HG03520 (cell line): ENCODE results near the gene POU3F1.

ENCODE experiments used
- ATAC-seq: cut with Tn5 transposase; IDR thresholded peaks from one replicate; pipeline ENCODE4 v1.9.1; 2021; ENCODE audit warnings: mild to moderate bottlenecking, moderate library complexity; ENCODE audit not compliant: unreplicated experiment

The POU3F1 gene

GRCh38 chr1:38029081-38029681 is 17.4 kb downstream of the POU3F1 start:
- no peak for ATAC-seq

- peak; percentile 5 for ATAC-seq
Observed at GRCh38 chr1:38028671-38029070, 17.9 kb downstream of the POU3F1 start.

- peak; percentile 65 for ATAC-seq
Observed at GRCh38 chr1:38028105-38028591, 18.4 kb downstream of the POU3F1 start.

- no peak for ATAC-seq
Observed at GRCh38 chr1:38027201-38028104, 19.1 kb downstream of the POU3F1 start.

- no peak for ATAC-seq
Observed at GRCh38 chr1:38026592-38027200, 19.9 kb downstream of the POU3F1 start.

- ATAC-seq, result no peak
Observed at GRCh38 chr1:38025664-38026063, 20.9 kb downstream of the POU3F1 start.

- ATAC-seq, result no peak
Observed at GRCh38 chr1:38025233-38025632, 21.4 kb downstream of the POU3F1 start.

- no peak for ATAC-seq
Observed at GRCh38 chr1:38022810-38023209, 23.8 kb downstream of the POU3F1 start.

GRCh38 chr1:38021969-38022368 is 24.6 kb downstream of the POU3F1 start:
- no peak for ATAC-seq

GRCh38 chr1:38020396-38020795 is 26.2 kb downstream of the POU3F1 start:
- no peak for ATAC-seq

GRCh38 chr1:38018864-38019343 is 27.7 kb downstream of the POU3F1 start:
- ATAC-seq, result no peak

GRCh38 chr1:38015978-38016725 is 30.4 kb downstream of the POU3F1 start:
- no peak for ATAC-seq

GRCh38 chr1:38014724-38015424 is 31.7 kb downstream of the POU3F1 start:
- no peak for ATAC-seq

GRCh38 chr1:38014171-38014570 is 32.4 kb downstream of the POU3F1 start:
- ATAC-seq, result no peak

- ATAC-seq, result no peak
Observed at GRCh38 chr1:38013227-38013622, 33.4 kb downstream of the POU3F1 start.

GRCh38 chr1:38012363-38013226 is 34.0 kb downstream of the POU3F1 start, which contains the start of gene UTP11:
Gene UTP11 (plus strand): TSS chr1:38012734. CDS start chr1:38012803, 69 bp downstream.
- peak; percentile 96 for ATAC-seq

- no peak for ATAC-seq
Observed at GRCh38 chr1:38009841-38010180, 36.8 kb downstream of the POU3F1 start.

GRCh38 chr1:38009088-38009840 is 37.3 kb downstream of the POU3F1 start:
- ATAC-seq, result no peak
